ENCODE data around the gene MAPT.

MAPT gene

GRCh38 chr17:45969726-45970125, 75.4 kb downstream of the MAPT start:
- no peak for DNase-seq (ENCODE audit: low read depth)
- TF ChIP-seq, protein P1, sequence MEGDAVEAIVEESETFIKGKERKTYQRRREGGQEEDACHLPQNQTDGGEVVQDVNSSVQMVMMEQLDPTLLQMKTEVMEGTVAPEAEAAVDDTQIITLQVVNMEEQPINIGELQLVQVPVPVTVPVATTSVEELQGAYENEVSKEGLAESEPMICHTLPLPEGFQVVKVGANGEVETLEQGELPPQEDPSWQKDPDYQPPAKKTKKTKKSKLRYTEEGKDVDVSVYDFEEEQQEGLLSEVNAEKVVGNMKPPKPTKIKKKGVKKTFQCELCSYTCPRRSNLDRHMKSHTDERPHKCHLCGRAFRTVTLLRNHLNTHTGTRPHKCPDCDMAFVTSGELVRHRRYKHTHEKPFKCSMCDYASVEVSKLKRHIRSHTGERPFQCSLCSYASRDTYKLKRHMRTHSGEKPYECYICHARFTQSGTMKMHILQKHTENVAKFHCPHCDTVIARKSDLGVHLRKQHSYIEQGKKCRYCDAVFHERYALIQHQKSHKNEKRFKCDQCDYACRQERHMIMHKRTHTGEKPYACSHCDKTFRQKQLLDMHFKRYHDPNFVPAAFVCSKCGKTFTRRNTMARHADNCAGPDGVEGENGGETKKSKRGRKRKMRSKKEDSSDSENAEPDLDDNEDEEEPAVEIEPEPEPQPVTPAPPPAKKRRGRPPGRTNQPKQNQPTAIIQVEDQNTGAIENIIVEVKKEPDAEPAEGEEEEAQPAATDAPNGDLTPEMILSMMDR (conservative IDR thresholded peaks at IDR 0.05; ENCODE audit: low read depth, low read length), result no peak
- H3K4me3 ChIP-seq (ENCODE audit: low read length), result no peak overlapping the region

DNA sequence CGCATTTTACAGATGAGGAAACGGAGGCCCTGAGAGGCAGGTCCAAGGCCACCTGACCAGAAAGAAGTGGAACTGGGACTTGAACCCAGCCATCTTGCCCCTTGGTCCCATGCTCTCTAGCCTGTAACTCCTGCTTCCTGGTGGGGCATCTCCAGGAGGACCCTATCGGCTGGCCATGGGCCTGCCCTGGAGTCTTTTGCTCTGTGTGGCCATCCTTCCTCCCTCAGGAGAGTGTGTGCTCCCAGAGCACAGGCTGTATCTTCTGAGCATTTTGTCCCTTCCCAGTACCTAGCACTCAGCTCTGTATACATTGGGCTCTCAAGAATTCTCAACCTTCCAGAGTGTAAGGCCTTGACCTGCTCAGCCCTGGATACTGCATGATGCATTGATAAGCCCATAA, 76.3 kb downstream of the MAPT start:
- DNase-seq (ENCODE audit: low read depth), result no peak
- no peak overlapping the region for H3K4me3 ChIP-seq (ENCODE audit: low read length)
- TF ChIP-seq, protein P1 (conservative IDR thresholded peaks at IDR 0.05; ENCODE audit: low read depth, low read length), result no peak

- TF ChIP-seq, protein P1 (conservative IDR thresholded peaks at IDR 0.05; ENCODE audit: low read depth, low read length), result no peak
- DNase-seq (ENCODE audit: low read depth), result no peak
- H3K4me3 ChIP-seq (ENCODE audit: low read length), result no peak overlapping the region
These were observed 77.4 kb downstream of the MAPT start for GRCh38 chr17:45971698-45972141.

DNA sequence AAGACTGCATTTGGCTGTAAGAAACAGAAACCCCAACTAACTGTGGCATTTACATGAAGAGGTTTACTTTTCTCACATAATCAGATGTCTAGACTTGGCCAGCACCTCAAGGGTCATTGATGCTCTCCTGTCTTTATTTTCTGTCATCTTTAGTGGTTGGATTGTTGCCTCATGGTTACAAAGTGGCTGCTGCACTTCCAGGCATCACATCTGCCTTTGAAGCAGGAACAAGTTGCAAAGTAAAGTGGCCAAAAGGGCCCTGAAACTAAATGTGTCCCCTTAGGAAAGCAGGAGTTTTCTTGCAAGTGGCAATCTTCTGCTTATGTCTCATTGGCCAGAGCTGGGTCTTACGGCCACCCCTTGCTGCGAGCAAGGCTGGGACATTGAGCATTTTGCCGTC, 78.2 kb downstream of the MAPT start:
- H3K4me3 ChIP-seq (ENCODE audit: low read length), result no peak overlapping the region
- no peak for DNase-seq (ENCODE audit: low read depth)
- TF ChIP-seq, protein P1 (conservative IDR thresholded peaks at IDR 0.05; ENCODE audit: low read depth, low read length), result no peak

DNA sequence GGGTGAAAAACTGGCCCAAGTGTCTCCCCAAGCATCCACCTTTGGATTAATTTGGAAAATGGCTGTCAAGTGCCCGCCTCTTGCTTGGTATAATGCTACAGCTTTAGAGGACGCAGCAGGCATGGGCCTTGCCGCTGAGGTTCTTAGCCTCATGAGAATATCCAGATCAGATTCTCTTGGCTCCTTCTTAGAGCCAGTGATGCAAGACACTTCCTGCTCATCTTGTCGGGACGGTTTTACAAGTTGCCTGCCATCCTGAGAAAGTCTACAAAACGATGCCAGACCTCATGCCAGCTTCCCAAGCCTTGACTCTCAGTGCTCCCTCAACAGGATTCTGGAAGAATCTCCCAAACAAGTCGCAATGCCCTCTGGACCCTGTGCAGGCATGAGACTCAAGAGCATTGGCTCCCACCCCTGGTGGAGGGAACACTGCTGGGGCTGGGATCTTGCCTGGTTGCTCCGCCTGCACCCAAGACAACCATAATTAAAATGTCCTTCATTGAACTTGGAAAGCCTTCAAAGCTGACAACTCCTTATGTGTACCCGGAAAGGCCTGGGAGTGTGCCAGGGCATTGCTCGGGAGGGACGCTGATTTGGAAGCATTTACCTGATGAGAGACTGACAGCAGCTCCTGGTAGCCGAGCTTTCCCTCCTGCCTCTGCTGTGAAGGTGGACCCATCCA, 78.9 kb downstream of the MAPT start:
- H3K4me3 ChIP-seq (ENCODE audit: low read length), result no peak overlapping the region
- no peak for DNase-seq (ENCODE audit: low read depth)
- TF ChIP-seq, protein P1 (conservative IDR thresholded peaks at IDR 0.05; ENCODE audit: low read depth, low read length), result no peak

GRCh38 chr17:45973946-45974859, 79.8 kb downstream of the MAPT start:
- no peak for DNase-seq (ENCODE audit: low read depth)
- no peak overlapping the region for H3K4me3 ChIP-seq (ENCODE audit: low read length)
- TF ChIP-seq, protein P1 (conservative IDR thresholded peaks at IDR 0.05; ENCODE audit: low read depth, low read length), result no peak

Data from retinal pigment epithelial cell (primary cell).